ENCODE data around the gene KAZN.

The KAZN gene

GRCh38 chr1:14925336-14926136 is 327.1 kb downstream of the KAZN start:
- no peak for DNase-seq

- no peak for DNase-seq
These were observed 327.7 kb downstream of the KAZN start for GRCh38 chr1:14926229-14926628.

GRCh38 chr1:14926818-14927575 is 328.5 kb downstream of the KAZN start:
- DNase-seq = no peak

- no peak for DNase-seq
These were observed 329.9 kb downstream of the KAZN start for GRCh38 chr1:14928412-14928811.

GRCh38 chr1:14928886-14929546 is 330.5 kb downstream of the KAZN start:
- no peak for DNase-seq

GRCh38 chr1:14929547-14930246 is 331.2 kb downstream of the KAZN start:
- DNase-seq = no peak

- no peak for DNase-seq
These were observed 331.9 kb downstream of the KAZN start for GRCh38 chr1:14930247-14930965.

GRCh38 chr1:14932034-14932638 is 333.7 kb downstream of the KAZN start:
- DNase-seq = no peak

- DNase-seq = no peak
These were observed 336.4 kb downstream of the KAZN start for GRCh38 chr1:14934867-14935266.

- no peak for DNase-seq
These were observed 338.3 kb downstream of the KAZN start for GRCh38 chr1:14936815-14937214.

GRCh38 chr1:14937288-14937949 is 338.9 kb downstream of the KAZN start:
- DNase-seq = no peak

- DNase-seq = no peak
These were observed 341.2 kb downstream of the KAZN start for GRCh38 chr1:14939527-14940284.

GRCh38 chr1:14940285-14940870 is 341.9 kb downstream of the KAZN start:
- no peak for DNase-seq

GRCh38 chr1:14941864-14942263 is 343.4 kb downstream of the KAZN start:
- no peak for DNase-seq

- DNase-seq = no peak
These were observed 346.0 kb downstream of the KAZN start for GRCh38 chr1:14944471-14944985.

GRCh38 chr1:14945132-14946010 is 346.9 kb downstream of the KAZN start:
- no peak for DNase-seq

GRCh38 chr1:14946011-14946359 is 347.5 kb downstream of the KAZN start:
- no peak for DNase-seq

GRCh38 chr1:14946684-14947238 is 348.3 kb downstream of the KAZN start:
- DNase-seq = no peak

- no peak for DNase-seq
These were observed 348.9 kb downstream of the KAZN start for GRCh38 chr1:14947421-14947820.
